Sigmoid colon (tissue), 4 donors: ENCODE results near the gene CD83.

Source experiments
- CTCF ChIP-seq, 4 experiments: fragments of 450-650 bp in 3 of 4; fragments of 200-600 bp in 1 of 4; IDR thresholded peaks; one replicate each; pipeline ENCODE4 v1.5.1; 2016 to 2019; ENCODE audit warnings: antibody characterized with exemption in 4 of 4, mild to moderate bottlenecking in 3 of 4, moderate library complexity in 2 of 4
- EP300 ChIP-seq, 4 donors: sonication (generic); formaldehyde crosslinking; IDR thresholded peaks; one replicate each; pipeline ENCODE4 v1.6.1; 2017; ENCODE audit warnings: antibody characterized with exemption in 4 of 4
- POLR2A ChIP-seq, 2 donors: fragments of 450-650 bp; IDR thresholded peaks; one replicate each; pipeline ENCODE4 v1.6.1; 2016; ENCODE audit warnings: antibody characterized with exemption in 2 of 2, mild to moderate bottlenecking in 2 of 2, moderate library complexity in 2 of 2
- POLR2AphosphoS5 ChIP-seq, 4 donors: sonication (generic); formaldehyde crosslinking; IDR thresholded peaks; one replicate each; pipeline ENCODE4 v1.6.1; 2017; ENCODE audit warnings: antibody characterized with exemption in 4 of 4

- TF ChIP-seq EP300 (IDR thresholded peaks at IDR 0.05): no peak
- no peak for TF ChIP-seq CTCF (IDR thresholded peaks at IDR 0.05)
- TF ChIP-seq POLR2AphosphoS5 (IDR thresholded peaks at IDR 0.05): no peak
- no peak for TF ChIP-seq POLR2A (IDR thresholded peaks at IDR 0.05)
Observed at GRCh38 chr6:14068623-14069022, 48.9 kb upstream of the CD83 start.
